ENCODE data around the gene KCNK4.

The KCNK4 gene

GRCh38 chr11:64269540-64270220, 21.4 kb upstream of the KCNK4 start:
- DNase-seq = peak; percentile 100

- DNase-seq = no peak
These were observed 15.9 kb upstream of the KCNK4 start for GRCh38 chr11:64275031-64275800.

- no peak for DNase-seq
These were observed 15.3 kb upstream of the KCNK4 start for GRCh38 chr11:64275841-64276240.

- peak; percentile 21 for DNase-seq
These were observed 14.3 kb upstream of the KCNK4 start for GRCh38 chr11:64276653-64277431.

- DNase-seq = no peak
These were observed 12.4 kb upstream of the KCNK4 start for GRCh38 chr11:64278576-64279190.

- no peak for DNase-seq
These were observed 8.9 kb upstream of the KCNK4 start for GRCh38 chr11:64281957-64282770.

- DNase-seq = no peak
These were observed 8.0 kb upstream of the KCNK4 start for GRCh38 chr11:64283092-64283491.

GRCh38 chr11:64284048-64284961, 6.8 kb upstream of the KCNK4 start, which contains the start of gene BAD:
BAD (minus strand) TSS chr11:64284665; CDS start chr11:64284368, 297 bp downstream.
- peak; percentile 93 for DNase-seq

- DNase-seq = peak; percentile 75
These were observed 5.9 kb upstream of the KCNK4 start, which contains the start of gene GPR137 for GRCh38 chr11:64284962-64285884. GPR137 (plus strand) TSS chr11:64285848; CDS start chr11:64286525, 677 bp downstream.

DNA sequence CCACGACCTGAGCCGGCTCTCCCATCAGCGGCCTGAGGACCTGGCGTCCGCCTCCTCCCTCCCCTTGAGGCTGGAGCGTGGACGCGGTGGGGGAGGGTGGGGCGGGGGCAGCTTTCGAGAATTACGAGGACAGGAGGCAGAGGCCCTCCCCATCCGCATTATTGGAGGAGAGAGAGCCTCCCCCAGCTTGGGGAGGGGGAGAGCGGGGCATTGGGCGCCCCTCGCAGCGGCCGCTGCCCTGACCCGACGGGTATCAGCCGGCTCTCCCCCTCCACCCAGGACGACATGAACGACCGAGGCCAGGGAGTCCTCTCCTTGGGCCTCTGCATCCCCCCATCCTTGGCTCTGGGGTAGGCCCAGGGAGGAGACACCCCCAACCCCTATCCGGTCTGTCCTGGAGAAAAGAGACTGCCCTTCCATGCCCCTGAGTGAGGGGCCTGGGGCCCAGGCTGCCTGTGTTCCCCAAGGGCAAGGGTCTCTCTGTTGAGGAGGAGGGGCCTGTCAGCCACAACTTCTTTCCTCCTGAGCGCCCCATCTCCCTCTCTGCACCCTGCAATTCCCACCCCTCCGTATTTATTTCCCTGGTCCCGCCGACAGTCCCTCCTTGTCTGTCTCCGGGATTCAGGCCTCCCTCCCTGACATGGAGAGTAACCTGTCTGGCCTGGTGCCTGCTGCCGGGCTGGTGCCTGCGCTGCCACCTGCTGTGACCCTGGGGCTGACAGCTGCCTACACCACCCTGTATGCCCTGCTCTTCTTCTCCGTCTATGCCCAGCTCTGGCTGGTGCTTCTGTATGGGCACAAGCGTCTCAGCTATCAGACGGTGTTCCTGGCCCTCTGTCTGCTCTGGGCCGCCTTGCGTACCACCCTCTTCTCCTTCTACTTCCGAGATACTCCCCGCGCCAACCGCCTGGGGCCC, 5.0 kb upstream of the KCNK4 start:
- DNase-seq = no peak

GRCh38 chr11:64286801-64287159, 4.3 kb upstream of the KCNK4 start:
- DNase-seq = no peak

DNA sequence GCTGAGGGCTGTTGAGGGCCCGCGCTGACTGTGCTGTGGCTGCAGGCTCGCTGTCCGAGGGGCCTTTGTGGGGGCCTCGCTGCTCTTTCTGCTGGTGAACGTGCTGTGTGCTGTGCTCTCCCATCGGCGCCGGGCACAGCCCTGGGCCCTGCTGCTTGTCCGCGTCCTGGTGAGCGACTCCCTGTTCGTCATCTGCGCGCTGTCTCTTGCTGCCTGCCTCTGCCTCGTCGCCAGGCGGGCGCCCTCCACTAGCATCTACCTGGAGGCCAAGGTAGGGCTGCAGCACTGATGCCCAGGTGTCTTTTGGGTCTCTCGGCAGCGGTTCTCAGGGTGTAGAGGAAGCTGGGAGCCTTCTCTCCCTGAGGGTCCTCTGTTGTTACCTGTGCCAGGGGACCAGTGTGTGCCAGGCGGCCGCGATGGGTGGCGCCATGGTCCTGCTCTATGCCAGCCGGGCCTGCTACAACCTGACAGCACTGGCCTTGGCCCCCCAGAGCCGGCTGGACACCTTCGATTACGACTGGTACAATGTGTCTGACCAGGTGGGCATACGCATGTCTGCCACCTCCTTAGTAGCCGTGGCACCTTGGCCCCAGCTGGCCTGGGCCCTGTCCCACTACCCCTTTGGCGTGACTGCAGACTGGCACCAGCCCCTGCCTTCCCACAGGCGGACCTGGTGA, 3.3 kb upstream of the KCNK4 start:
- no peak for DNase-seq

- no peak for DNase-seq
These were observed 2.8 kb upstream of the KCNK4 start for GRCh38 chr11:64288353-64288750.

- no peak for DNase-seq
These were observed 2.0 kb upstream of the KCNK4 start for GRCh38 chr11:64289002-64289564.

DNA sequence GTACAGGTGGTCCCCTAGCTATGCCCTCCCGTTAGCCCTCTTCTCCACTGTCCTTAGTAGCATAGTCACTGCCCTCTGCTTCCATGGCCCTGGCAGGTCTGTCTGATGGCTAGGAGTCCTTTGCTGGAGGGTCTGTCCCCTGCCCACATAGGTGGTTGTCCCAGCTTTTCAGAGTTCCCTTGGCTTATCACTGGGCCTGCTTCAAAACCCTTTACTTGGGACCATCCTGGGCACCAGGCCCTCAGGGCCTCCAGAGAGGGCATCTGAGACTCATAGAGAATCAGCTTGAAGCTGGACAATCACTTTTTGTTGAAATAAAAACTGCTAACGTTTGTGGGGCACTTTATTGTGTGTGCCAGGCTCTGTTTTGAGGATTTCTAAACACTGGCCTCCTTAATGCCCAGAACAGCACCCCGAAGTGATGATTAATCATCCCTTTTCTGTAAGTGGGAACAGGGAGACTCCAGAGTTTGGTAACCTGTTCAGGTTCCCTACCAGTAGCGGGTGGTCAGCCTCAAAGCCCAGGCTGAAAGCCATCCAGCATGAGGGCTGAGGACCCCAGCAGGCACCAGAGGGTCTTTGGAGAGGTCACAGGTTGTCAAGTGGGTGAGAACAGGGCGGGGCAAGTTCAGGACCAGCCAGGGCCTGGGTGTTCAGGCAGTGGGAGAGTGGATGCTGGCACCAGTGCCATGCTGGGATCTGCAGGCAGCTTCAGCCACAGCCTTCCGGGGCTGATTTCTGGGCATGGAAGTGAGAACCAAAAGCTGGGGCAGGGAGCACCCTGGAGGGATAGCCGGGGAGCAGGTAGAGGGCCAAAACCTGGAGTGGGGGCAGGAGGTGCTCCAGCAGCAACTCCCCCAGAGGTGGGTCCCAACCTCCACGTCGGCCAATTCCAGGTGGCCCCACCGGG, 495 bp upstream of the KCNK4 start:
- no peak for DNase-seq

DNA sequence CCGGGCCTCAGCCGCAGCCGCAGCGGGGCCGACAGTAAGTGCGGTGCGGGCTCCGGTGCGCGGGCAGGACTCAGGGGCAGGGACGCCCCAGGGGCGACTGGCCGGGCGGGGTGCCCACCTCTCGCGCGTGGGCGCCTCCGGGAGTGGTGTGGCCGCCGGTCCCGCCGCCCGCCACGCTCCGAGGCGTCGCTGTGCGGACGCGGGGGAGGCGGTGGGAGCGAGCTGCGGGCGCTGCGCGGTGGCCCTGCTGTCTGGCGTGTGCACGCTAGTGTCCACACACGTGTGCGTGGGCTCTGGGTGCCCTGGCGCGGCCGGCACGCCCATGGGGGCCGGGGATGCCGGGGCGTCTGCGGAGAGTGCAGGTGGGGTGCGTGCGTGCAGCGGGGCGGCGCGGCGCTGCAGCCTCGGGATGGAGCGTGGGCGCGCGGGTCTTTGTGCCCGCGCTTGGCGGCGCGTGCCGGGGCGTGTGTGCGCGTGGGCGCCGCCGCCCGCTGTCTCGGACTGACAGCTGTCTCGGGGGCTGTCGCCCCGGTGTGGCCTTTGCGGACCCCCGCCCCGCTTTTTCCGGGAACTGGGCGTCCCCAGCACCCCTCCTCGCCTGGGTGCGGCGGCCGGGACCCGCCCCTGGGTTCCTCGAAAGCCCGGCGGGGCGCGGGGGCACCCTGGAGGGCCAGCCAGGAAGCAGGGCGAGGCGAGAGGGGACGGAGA, 804 bp downstream of the KCNK4 start:
- no peak for DNase-seq

Measured in inflammatory macrophage treated with lipopolysaccharide for 4 hours (primary cell).